OCI-LY1 (cell line): Measurements from ENCODE around the gene ZNF100.
"Not testable (repeated sequence)": the region's sequence is repeated elsewhere in the genome, so short reads cannot be mapped to it uniquely, and the experiment has no call there.

Source experiments
- H2AFZ ChIP-seq: fragments of 200-600 bp; sonication (generic), shearing (Covaris generic); 2 replicates; pipeline ENCODE4 v1.6.0; 2014; ENCODE audit warnings: antibody characterized with exemption, mild to moderate bottlenecking, low read length
- H3F3A ChIP-seq: fragments of 200-600 bp; sonication (generic), shearing (Covaris generic); 2 replicates; pipeline ENCODE4 v1.6.0; 2014; ENCODE audit warnings: mild to moderate bottlenecking, antibody characterized with exemption, low read length, moderate library complexity; ENCODE audit not compliant: insufficient read depth
- H3K27ac ChIP-seq: fragments of 200-600 bp; sonication (generic); 2 replicates; pipeline ENCODE4 v1.5.1; 2014; ENCODE audit warnings: low read length, mixed run types, mild to moderate bottlenecking, low read depth; ENCODE audit not compliant: poor library complexity, severe bottlenecking
- H3K27me3 ChIP-seq: fragments of 200-600 bp; sonication (generic); 2 replicates; pipeline ENCODE4 v1.6.0; 2014; ENCODE audit warnings: antibody characterized with exemption, mild to moderate bottlenecking, low read length, moderate library complexity; ENCODE audit not compliant: insufficient read depth
- H3K36me3 ChIP-seq: fragments of 200-600 bp; sonication (generic); 2 replicates; pipeline ENCODE4 v1.6.1; 2014; ENCODE audit warnings: mild to moderate bottlenecking, antibody characterized with exemption, low read length, moderate library complexity, mixed read lengths; ENCODE audit not compliant: insufficient read depth
- H3K4me1 ChIP-seq: fragments of 200-600 bp; sonication (generic); 2 replicates; pipeline ENCODE4 v1.5.1; 2014; ENCODE audit warnings: mild to moderate bottlenecking, low read length, moderate library complexity; ENCODE audit not compliant: insufficient read depth, severe bottlenecking
- H3K4me2 ChIP-seq: fragments of 200-600 bp; sonication (generic), shearing (Covaris generic); 2 replicates; pipeline ENCODE4 v1.6.1; 2014; ENCODE audit warnings: low read length
- H3K4me3 ChIP-seq: fragments of 200-600 bp; sonication (generic); 2 replicates; pipeline ENCODE4 v1.5.1; 2014; ENCODE audit warnings: low read length, low read depth, mild to moderate bottlenecking, mixed read lengths; ENCODE audit not compliant: poor library complexity, severe bottlenecking
- H3K79me2 ChIP-seq: fragments of 200-600 bp; shearing (Covaris generic); 2 replicates; pipeline ENCODE4 v1.6.1; 2016; ENCODE audit warnings: mixed run types, low read length, mixed read lengths; ENCODE audit not compliant: insufficient read depth
- H3K9ac ChIP-seq: fragments of 200-600 bp; sonication (generic), shearing (Covaris generic); 2 replicates; pipeline ENCODE4 v1.6.1; 2014; ENCODE audit warnings: mild to moderate bottlenecking, low read length, mixed read lengths
- H3K9me2 ChIP-seq: fragments of 200-600 bp; sonication (generic), shearing (Covaris generic); 2 replicates; pipeline ENCODE4 v1.6.1; 2014; ENCODE audit warnings: low read depth, mild to moderate bottlenecking, low read length, mixed read lengths
- H3K9me3 ChIP-seq: fragments of 200-600 bp; shearing (Covaris generic); 2 replicates; pipeline ENCODE4 v1.6.1; 2014; ENCODE audit warnings: low read length, mixed read lengths
- H4K20me1 ChIP-seq: fragments of 200-600 bp; sonication (generic), shearing (Covaris generic); 2 replicates; pipeline ENCODE4 v1.6.0; 2016; ENCODE audit warnings: mild to moderate bottlenecking, low read length; ENCODE audit not compliant: insufficient read depth
- EZH2 ChIP-seq: fragments of 200-600 bp; sonication (generic), shearing (Covaris generic); IDR thresholded peaks from 2 replicates; pipeline ENCODE4 v1.8.0; 2017; ENCODE audit warnings: borderline replicate concordance, mixed run types, mild to moderate bottlenecking, antibody characterized with exemption, low read length, moderate library complexity, mixed read lengths
- TF ChIP-seq, protein P1 (sequence below): fragments of 200-600 bp; sonication (generic), shearing (Covaris generic); IDR thresholded peaks from 2 replicates; pipeline ENCODE4 v1.5.1; 2017; ENCODE audit warnings: mild to moderate bottlenecking, antibody characterized with exemption, low read length, moderate library complexity, mixed read lengths

ZNF100 gene

DNA sequence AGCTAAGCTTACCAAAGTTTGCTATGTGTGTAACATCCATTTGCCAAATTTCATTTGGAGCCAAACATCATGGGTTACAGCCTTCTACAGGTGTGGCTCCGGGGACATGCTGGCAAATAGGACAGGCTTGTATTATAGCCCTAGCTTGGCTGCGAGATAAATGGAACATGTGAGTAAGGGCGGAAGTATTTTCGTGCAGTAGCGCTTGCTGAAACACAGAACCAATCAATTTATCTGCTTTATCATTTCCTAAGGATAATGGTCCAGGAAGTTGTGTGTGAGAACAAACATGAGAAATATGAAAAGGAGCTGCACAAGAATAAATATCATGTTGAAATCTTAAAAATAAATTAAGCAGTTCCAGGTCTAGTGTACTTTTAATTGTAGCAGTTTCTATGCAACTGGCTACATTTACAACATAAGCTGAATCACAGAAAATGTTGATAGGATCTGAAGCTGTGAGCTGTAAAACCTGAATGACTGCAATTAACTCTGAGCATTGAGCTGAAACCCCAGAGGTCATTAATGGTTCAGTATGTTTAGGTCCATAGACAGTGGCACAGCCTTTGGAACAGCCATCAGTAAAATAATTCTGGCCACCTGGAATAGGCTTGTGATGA is 22.2 kb upstream of the ZNF100 start:
- no peaks in the 10 kb centered on the region for H4K20me1 ChIP-seq
- no peaks in the 10 kb centered on the region for H3K36me3 ChIP-seq
- no peaks in the 10 kb centered on the region for H3K9me3 ChIP-seq

DNA sequence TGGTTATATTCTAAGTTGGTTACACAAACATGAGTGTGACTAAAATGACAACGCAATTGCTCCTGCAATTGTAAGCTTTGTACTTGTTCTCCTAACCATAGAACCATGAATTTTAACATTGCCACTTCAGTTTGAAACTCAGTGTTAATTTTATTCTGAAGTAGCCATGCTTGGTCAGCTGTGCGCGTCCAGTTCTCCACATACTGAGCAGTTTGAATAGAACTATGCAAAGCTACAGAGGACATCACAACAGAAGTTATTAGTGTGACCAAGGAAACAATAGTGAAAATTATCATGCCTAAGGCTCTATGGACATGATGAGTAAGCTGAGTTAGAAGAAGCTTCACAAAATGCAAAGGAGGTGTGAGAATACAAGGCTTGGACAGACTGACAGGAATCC is 19.6 kb upstream of the ZNF100 start:
- no peaks in the 10 kb centered on the region for H3K36me3 ChIP-seq
- TF ChIP-seq, protein P1, sequence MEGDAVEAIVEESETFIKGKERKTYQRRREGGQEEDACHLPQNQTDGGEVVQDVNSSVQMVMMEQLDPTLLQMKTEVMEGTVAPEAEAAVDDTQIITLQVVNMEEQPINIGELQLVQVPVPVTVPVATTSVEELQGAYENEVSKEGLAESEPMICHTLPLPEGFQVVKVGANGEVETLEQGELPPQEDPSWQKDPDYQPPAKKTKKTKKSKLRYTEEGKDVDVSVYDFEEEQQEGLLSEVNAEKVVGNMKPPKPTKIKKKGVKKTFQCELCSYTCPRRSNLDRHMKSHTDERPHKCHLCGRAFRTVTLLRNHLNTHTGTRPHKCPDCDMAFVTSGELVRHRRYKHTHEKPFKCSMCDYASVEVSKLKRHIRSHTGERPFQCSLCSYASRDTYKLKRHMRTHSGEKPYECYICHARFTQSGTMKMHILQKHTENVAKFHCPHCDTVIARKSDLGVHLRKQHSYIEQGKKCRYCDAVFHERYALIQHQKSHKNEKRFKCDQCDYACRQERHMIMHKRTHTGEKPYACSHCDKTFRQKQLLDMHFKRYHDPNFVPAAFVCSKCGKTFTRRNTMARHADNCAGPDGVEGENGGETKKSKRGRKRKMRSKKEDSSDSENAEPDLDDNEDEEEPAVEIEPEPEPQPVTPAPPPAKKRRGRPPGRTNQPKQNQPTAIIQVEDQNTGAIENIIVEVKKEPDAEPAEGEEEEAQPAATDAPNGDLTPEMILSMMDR: no peak
- TF ChIP-seq EZH2: no peak
- H3K27me3 ChIP-seq: no peaks in the 10 kb centered on the region
- no peak overlapping the region for H2AFZ ChIP-seq
- H3K79me2 ChIP-seq: no peaks in the 10 kb centered on the region
- no peak overlapping the region for H3K9ac ChIP-seq
- no peaks in the 10 kb centered on the region for H3K4me1 ChIP-seq
- H3K4me3 ChIP-seq: no peak overlapping the region
- no peaks in the 10 kb centered on the region for H4K20me1 ChIP-seq
- no peaks in the 10 kb centered on the region for H3F3A ChIP-seq
- no peaks in the 10 kb centered on the region for H3K9me3 ChIP-seq
- H3K4me2 ChIP-seq: no peak overlapping the region
- no peak overlapping the region for H3K27ac ChIP-seq
- no peaks in the 10 kb centered on the region for H3K9me2 ChIP-seq

More for the DNA sequence above, 22.2 kb upstream of the ZNF100 start:
- no peaks in the 10 kb centered on the region for H3K9me2 ChIP-seq
- H3K4me3 ChIP-seq: no peak overlapping the region
- H3F3A ChIP-seq: no peaks in the 10 kb centered on the region
- H3K9ac ChIP-seq: no peak overlapping the region
- no peak overlapping the region for H3K27ac ChIP-seq
- H3K4me2 ChIP-seq: no peak overlapping the region
- TF ChIP-seq, protein P1: no peak
- TF ChIP-seq EZH2: no peak
- H3K4me1 ChIP-seq: no peaks in the 10 kb centered on the region
- H2AFZ ChIP-seq: no peak overlapping the region
- H3K79me2 ChIP-seq: no peaks in the 10 kb centered on the region
- H3K27me3 ChIP-seq: no peaks in the 10 kb centered on the region

DNA sequence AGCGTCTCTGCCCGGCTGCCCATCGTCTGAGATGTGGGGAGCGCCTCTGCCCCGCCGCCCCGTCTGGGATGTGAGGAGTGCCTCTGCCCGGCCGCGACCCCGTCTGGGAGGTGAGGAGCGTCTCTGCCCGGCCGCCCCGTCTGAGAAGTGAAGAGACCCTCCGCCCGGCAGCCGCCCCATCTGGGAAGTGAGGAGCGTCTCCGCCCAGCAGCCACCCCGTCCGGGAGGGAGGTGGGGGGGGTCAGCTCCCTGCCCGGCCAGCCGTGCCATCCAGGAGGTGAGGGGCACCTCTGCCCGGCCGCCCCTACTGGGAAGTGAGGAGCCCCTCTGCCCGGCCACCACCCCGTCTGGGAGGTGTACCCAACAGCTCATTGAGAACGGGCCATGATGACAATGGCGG is 8.4 kb upstream of the ZNF100 start:
- H3K9ac ChIP-seq, H3K36me3 ChIP-seq, H3K27me3 ChIP-seq, H3K27ac ChIP-seq, H2AFZ ChIP-seq, H3K4me3 ChIP-seq, H3K79me2 ChIP-seq, H3F3A ChIP-seq, H3K4me1 ChIP-seq, H3K9me3 ChIP-seq, H3K4me2 ChIP-seq, H3K9me2 ChIP-seq, H4K20me1 ChIP-seq: not testable (repeated sequence)

DNA sequence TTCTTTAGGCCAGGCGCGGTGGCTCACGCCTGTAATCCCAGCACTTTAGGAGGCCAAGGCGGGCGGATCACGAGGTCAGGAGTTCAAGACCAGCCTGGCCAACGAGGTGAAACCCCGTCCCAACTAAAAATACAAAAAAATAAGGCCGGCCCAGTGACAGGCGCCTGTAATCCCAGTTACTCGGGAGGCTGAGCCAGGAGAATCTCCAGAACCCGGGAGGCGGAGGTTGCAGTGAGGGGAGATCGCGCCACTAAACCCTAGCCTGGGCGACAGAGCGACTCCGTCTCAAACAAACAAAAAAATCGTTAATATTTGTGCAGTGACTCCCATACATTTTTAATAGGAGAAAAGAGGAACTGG is 694 bp downstream of the ZNF100 start:
- not testable (repeated sequence) for H4K20me1 ChIP-seq, H3K27me3 ChIP-seq, H3K9me2 ChIP-seq, H3K4me1 ChIP-seq, H2AFZ ChIP-seq, H3F3A ChIP-seq
- Histone ChIP-seq H3K9ac (peak overlapping the region; percentile 83), H3K79me2 (peaks cover 16% of the 10 kb centered on the region), H3K9me3 (peaks cover 12% of the 10 kb centered on the region), H3K4me2 (peak overlapping the region; percentile 63), H3K36me3 (peaks cover 47% of the 10 kb centered on the region), H3K27ac (peak overlapping the region; percentile 78), H3K4me3 (peak overlapping the region; percentile 88)
